Measurements from ENCODE around the gene PIKFYVE.

DNA sequence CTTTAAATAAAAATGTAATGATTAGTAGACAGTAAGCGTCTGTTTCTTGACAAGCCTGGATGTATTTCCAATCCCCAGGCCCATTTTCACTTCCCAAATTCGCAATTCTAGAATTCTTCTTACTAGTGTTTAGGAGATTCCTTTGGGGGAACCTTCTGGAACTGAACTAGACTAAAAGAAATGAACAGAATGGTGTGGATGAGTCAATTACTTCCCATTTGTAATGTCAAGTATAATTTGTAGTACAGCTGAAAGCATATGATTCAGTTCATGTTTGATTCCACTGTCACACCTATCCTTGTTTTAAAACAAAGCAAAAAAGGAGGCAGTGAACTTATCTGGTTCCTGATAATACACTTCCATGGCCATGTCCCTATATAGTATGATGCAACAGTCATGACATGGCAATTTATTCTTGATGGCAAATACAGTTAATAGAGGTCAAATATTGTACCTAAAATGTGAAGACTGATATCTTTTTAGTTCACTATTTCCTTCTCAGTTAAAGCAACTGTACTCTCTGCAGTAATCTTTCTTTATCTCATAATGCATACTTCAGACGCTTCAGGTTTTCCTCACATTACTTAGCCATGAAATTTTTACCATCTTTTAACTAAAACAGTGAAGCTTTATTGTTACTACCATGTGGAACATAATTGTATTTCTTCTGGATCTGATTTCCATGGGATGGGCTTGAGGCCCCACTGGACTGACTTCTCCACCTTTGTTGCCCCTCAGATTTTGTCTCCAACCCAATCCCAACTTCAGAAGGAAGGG, 13.2 kb upstream of the PIKFYVE start:
- TF ChIP-seq, protein P1, sequence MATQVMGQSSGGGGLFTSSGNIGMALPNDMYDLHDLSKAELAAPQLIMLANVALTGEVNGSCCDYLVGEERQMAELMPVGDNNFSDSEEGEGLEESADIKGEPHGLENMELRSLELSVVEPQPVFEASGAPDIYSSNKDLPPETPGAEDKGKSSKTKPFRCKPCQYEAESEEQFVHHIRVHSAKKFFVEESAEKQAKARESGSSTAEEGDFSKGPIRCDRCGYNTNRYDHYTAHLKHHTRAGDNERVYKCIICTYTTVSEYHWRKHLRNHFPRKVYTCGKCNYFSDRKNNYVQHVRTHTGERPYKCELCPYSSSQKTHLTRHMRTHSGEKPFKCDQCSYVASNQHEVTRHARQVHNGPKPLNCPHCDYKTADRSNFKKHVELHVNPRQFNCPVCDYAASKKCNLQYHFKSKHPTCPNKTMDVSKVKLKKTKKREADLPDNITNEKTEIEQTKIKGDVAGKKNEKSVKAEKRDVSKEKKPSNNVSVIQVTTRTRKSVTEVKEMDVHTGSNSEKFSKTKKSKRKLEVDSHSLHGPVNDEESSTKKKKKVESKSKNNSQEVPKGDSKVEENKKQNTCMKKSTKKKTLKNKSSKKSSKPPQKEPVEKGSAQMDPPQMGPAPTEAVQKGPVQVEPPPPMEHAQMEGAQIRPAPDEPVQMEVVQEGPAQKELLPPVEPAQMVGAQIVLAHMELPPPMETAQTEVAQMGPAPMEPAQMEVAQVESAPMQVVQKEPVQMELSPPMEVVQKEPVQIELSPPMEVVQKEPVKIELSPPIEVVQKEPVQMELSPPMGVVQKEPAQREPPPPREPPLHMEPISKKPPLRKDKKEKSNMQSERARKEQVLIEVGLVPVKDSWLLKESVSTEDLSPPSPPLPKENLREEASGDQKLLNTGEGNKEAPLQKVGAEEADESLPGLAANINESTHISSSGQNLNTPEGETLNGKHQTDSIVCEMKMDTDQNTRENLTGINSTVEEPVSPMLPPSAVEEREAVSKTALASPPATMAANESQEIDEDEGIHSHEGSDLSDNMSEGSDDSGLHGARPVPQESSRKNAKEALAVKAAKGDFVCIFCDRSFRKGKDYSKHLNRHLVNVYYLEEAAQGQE (IDR thresholded peaks at IDR 0.05; ENCODE audit: insufficient read depth in 1 of 2, low read depth in 2 of 2, low read length in 1 of 2) = no peak
- TF ChIP-seq, protein P2, sequence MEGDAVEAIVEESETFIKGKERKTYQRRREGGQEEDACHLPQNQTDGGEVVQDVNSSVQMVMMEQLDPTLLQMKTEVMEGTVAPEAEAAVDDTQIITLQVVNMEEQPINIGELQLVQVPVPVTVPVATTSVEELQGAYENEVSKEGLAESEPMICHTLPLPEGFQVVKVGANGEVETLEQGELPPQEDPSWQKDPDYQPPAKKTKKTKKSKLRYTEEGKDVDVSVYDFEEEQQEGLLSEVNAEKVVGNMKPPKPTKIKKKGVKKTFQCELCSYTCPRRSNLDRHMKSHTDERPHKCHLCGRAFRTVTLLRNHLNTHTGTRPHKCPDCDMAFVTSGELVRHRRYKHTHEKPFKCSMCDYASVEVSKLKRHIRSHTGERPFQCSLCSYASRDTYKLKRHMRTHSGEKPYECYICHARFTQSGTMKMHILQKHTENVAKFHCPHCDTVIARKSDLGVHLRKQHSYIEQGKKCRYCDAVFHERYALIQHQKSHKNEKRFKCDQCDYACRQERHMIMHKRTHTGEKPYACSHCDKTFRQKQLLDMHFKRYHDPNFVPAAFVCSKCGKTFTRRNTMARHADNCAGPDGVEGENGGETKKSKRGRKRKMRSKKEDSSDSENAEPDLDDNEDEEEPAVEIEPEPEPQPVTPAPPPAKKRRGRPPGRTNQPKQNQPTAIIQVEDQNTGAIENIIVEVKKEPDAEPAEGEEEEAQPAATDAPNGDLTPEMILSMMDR (IDR thresholded peaks at IDR 0.05) = no peak
- TF ChIP-seq SIN3A (IDR thresholded peaks at IDR 0.05; ENCODE audit: borderline replicate concordance, insufficient read depth, low read depth, low read length) = no peak
